ENCODE data around the gene PCDHA6. TPM values are rescaled to one million over a fixed set of nuclear protein-coding genes. Genes with fewer than 3 reads are reported as not detected.
A peak's percentile ranks its signal among the peaks of the same experiment; 100 is the strongest.
"Not testable (repeated sequence)": the region's sequence is repeated elsewhere in the genome, so short reads cannot be mapped to it uniquely, and the experiment has no call there.

PCDHA6 gene
- total and polyA plus RNA-seq, 2 experiments from 2014 or later: 1.3 to 16.9 TPM

- DNase-seq (ENCODE audit: low read depth in 1 of 2, low spot score in 1 of 2): peak; percentile 7 to 66
- Histone ChIP-seq H3K4me3 (peak within 1 kb of the TSS; percentile 48), H3K27ac (no peak within 1 kb of the TSS), H3K4me1 (ENCODE audit: low read depth) (no peaks in the 10 kb centered on the region), H3K36me3 (no peaks in the 10 kb centered on the region), H3K27me3 (no peaks in the 10 kb centered on the region), H3K9me3 (ENCODE audit: low read depth) (no peaks in the 10 kb centered on the region)
- TF ChIP-seq, protein P1, sequence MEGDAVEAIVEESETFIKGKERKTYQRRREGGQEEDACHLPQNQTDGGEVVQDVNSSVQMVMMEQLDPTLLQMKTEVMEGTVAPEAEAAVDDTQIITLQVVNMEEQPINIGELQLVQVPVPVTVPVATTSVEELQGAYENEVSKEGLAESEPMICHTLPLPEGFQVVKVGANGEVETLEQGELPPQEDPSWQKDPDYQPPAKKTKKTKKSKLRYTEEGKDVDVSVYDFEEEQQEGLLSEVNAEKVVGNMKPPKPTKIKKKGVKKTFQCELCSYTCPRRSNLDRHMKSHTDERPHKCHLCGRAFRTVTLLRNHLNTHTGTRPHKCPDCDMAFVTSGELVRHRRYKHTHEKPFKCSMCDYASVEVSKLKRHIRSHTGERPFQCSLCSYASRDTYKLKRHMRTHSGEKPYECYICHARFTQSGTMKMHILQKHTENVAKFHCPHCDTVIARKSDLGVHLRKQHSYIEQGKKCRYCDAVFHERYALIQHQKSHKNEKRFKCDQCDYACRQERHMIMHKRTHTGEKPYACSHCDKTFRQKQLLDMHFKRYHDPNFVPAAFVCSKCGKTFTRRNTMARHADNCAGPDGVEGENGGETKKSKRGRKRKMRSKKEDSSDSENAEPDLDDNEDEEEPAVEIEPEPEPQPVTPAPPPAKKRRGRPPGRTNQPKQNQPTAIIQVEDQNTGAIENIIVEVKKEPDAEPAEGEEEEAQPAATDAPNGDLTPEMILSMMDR (IDR thresholded peaks at IDR 0.05; ENCODE audit: low read depth, low read length): no peak
Measured at GRCh38 chr5:140868721-140869554, 41.2 kb downstream of the PCDHA6 start, which contains the start of gene PCDHA11. Gene PCDHA11, plus strand, starts transcription at chr5:140868957. Its CDS starts 147 bp downstream, at chr5:140869104.

- TF ChIP-seq, protein P1 (IDR thresholded peaks at IDR 0.05; ENCODE audit: low read depth, low read length): no peak
- Histone ChIP-seq H3K9me3 (ENCODE audit: low read depth) (no peaks in the 10 kb centered on the region), H3K27ac (no peak overlapping the region)
Measured at GRCh38 chr5:140869555-140869886, 41.8 kb downstream of the PCDHA6 start.

GRCh38 chr5:140870221-140871201 is 42.8 kb downstream of the PCDHA6 start:
- no peak overlapping the region for H3K4me3 ChIP-seq
- no peak for DNase-seq (ENCODE audit: low read depth in 1 of 2, low spot score in 1 of 2)

More at GRCh38 chr5:140869555-140869886, 41.8 kb downstream of the PCDHA6 start:
- no peak for DNase-seq (ENCODE audit: low read depth in 1 of 2, low spot score in 1 of 2)
- no peaks in the 10 kb centered on the region for H3K27me3 ChIP-seq
- H3K4me1 ChIP-seq (ENCODE audit: low read depth): no peaks in the 10 kb centered on the region
- no peaks in the 10 kb centered on the region for H3K36me3 ChIP-seq
- peak overlapping the region; percentile 48 for H3K4me3 ChIP-seq

DNA sequence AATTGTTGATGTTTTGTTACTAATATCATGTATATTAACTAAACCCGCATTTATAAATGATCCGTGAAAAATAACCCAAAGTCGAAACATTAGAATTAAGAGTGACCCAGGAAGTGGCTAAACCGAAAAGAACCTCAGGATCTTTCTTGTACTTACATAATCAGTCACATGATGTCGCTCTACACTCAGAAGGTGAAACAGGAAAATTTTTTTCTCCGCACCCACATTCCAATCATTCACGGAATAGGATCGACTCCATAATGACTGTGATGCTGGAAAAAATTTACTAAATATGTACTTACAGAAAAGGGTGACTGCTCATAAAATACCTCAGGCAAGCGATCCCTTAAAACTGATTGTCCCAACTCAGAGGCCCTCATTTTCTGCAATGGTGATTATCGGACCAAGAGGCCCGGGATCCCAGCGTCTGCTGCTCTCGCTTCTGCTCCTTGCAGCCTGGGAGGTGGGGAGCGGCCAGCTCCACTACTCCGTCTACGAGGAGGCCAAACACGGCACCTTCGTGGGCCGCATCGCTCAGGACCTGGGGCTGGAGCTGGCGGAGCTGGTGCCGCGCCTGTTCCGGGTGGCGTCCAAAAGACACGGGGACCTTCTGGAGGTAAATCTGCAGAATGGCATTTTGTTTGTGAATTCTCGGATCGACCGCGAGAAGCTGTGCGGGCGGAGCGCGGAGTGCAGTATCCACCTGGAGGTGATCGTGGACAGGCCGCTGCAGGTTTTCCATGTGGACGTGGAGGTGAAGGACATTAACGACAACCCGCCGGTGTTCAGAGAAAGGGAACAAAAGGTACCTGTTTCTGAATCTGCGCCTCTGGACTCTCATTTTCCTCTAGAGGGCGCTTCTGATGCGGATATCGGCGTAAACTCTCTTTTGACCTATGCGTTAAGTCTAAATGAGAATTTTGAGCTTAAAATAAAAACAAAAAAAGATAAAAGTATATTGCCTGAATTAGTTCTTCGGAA is 47.6 kb downstream of the PCDHA6 start, which contains the start of gene PCDHA12:
Gene PCDHA12, plus strand, starts transcription at position 224 of the 981 bp plus-strand sequence. Its CDS starts 165 bp downstream, at position 389.
- DNase-seq (ENCODE audit: low read depth in 1 of 2, low spot score in 1 of 2): peak in 1 of 2 donors; percentile 66
- no peaks in the 10 kb centered on the region for H3K27me3 ChIP-seq
- TF ChIP-seq, protein P1 (IDR thresholded peaks at IDR 0.05; ENCODE audit: low read depth, low read length): no peak

More at GRCh38 chr5:140870221-140871201, 42.8 kb downstream of the PCDHA6 start:
- no peaks in the 10 kb centered on the region for H3K27me3 ChIP-seq
- TF ChIP-seq, protein P1 (IDR thresholded peaks at IDR 0.05; ENCODE audit: low read depth, low read length): no peak
- H3K4me1 ChIP-seq (ENCODE audit: low read depth): no peaks in the 10 kb centered on the region
- H3K36me3 ChIP-seq: no peaks in the 10 kb centered on the region
- no peaks in the 10 kb centered on the region for H3K9me3 ChIP-seq (ENCODE audit: low read depth)
- H3K27ac ChIP-seq: no peak overlapping the region

GRCh38 chr5:140876541-140877261 is 48.9 kb downstream of the PCDHA6 start:
- H3K36me3 ChIP-seq; DNase-seq (ENCODE audit: low read depth in 1 of 2, low spot score in 1 of 2); H3K4me1 ChIP-seq (ENCODE audit: low read depth); H3K4me3 ChIP-seq; H3K9me3 ChIP-seq (ENCODE audit: low read depth); H3K27ac ChIP-seq; H3K27me3 ChIP-seq: not testable (repeated sequence)

More for the DNA sequence above, 47.6 kb downstream of the PCDHA6 start, which contains the start of gene PCDHA12:
- no peaks in the 10 kb centered on the region for H3K9me3 ChIP-seq (ENCODE audit: low read depth)
- H3K4me3 ChIP-seq: peak within 1 kb of the TSS; percentile 47
- H3K36me3 ChIP-seq: no peaks in the 10 kb centered on the region
- peak within 1 kb of the TSS; percentile 53 for H3K27ac ChIP-seq
- H3K4me1 ChIP-seq (ENCODE audit: low read depth): no peaks in the 10 kb centered on the region
